Suppressor macrophage treated with lipopolysaccharide for 4 hours (primary cell): ENCODE data around the gene WDFY3.

ENCODE experiments used
- DNase-seq: peaks from one replicate; pipeline ENCODE4 v3.0.0-alpha.2; 2020

Gene WDFY3

GRCh38 chr4:84952004-84952403 is 14.5 kb downstream of the WDFY3 start:
- DNase-seq = no peak

GRCh38 chr4:84948056-84948455 is 18.4 kb downstream of the WDFY3 start:
- DNase-seq = peak; percentile 51

GRCh38 chr4:84944947-84945346 is 21.5 kb downstream of the WDFY3 start:
- peak; percentile 22 for DNase-seq

GRCh38 chr4:84940960-84941359 is 25.5 kb downstream of the WDFY3 start:
- DNase-seq = no peak

GRCh38 chr4:84939113-84939512 is 27.4 kb downstream of the WDFY3 start:
- DNase-seq = no peak

GRCh38 chr4:84938316-84938715 is 28.2 kb downstream of the WDFY3 start:
- DNase-seq = peak; percentile 24

GRCh38 chr4:84937381-84937977 is 29.0 kb downstream of the WDFY3 start:
- DNase-seq = no peak

- DNase-seq = no peak
These were observed 30.4 kb downstream of the WDFY3 start for GRCh38 chr4:84936123-84936522.

- no peak for DNase-seq
These were observed 34.0 kb downstream of the WDFY3 start for GRCh38 chr4:84932462-84932861.

- no peak for DNase-seq
These were observed 34.5 kb downstream of the WDFY3 start for GRCh38 chr4:84931961-84932360.

- DNase-seq = no peak
These were observed 35.2 kb downstream of the WDFY3 start for GRCh38 chr4:84931274-84931673.

GRCh38 chr4:84928089-84928488 is 38.4 kb downstream of the WDFY3 start:
- no peak for DNase-seq

- DNase-seq = no peak
These were observed 39.1 kb downstream of the WDFY3 start for GRCh38 chr4:84927428-84927827.

- DNase-seq = no peak
These were observed 40.9 kb downstream of the WDFY3 start for GRCh38 chr4:84925558-84925957.

- DNase-seq = no peak
These were observed 42.1 kb downstream of the WDFY3 start for GRCh38 chr4:84924434-84924833.

GRCh38 chr4:84920617-84921016 is 45.9 kb downstream of the WDFY3 start:
- DNase-seq = peak; percentile 35

GRCh38 chr4:84917869-84918600 is 48.5 kb downstream of the WDFY3 start:
- no peak for DNase-seq

- no peak for DNase-seq
These were observed 49.2 kb downstream of the WDFY3 start for GRCh38 chr4:84917086-84917821.

GRCh38 chr4:84916227-84916626 is 50.3 kb downstream of the WDFY3 start:
- DNase-seq = peak; percentile 64

GRCh38 chr4:84915396-84915780 is 51.1 kb downstream of the WDFY3 start:
- no peak for DNase-seq

GRCh38 chr4:84914686-84915395 is 51.6 kb downstream of the WDFY3 start:
- DNase-seq = peak; percentile 35

GRCh38 chr4:84913176-84913575 is 53.3 kb downstream of the WDFY3 start:
- no peak for DNase-seq

- no peak for DNase-seq
These were observed 53.7 kb downstream of the WDFY3 start for GRCh38 chr4:84912741-84913140.
